ENCODE results near the gene APBA2.

Gene APBA2

DNA sequence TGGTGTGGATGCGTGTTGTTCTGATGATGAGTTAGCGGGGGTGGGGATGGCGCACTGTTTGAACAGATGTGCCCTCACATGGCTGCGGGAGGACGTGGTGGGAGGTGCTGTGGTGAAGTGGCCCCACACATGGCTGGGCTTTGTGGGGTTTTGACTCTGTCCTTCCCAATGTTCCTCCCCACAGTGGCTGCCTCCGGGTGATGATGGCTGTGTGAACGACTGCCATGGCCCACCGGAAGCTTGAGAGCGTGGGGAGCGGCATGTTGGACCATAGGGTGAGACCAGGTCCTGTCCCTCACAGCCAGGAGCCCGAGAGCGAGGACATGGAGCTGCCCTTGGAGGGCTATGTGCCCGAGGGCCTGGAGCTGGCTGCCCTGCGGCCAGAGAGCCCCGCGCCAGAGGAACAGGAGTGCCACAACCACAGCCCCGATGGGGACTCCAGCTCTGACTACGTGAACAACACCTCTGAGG is 167.9 kb downstream of the APBA2 start:
- no peak for DNase-seq (ENCODE audit: low read depth in 3 of 3, low spot score in 1 of 3)

GRCh38 chr15:29054171-29055045 is 168.6 kb downstream of the APBA2 start:
- DNase-seq (ENCODE audit: low read depth in 3 of 3, low spot score in 1 of 3), result no peak

- DNase-seq (ENCODE audit: low read depth in 3 of 3, low spot score in 1 of 3), result no peak
Observed at GRCh38 chr15:29055876-29056275, 170.1 kb downstream of the APBA2 start.

DNA sequence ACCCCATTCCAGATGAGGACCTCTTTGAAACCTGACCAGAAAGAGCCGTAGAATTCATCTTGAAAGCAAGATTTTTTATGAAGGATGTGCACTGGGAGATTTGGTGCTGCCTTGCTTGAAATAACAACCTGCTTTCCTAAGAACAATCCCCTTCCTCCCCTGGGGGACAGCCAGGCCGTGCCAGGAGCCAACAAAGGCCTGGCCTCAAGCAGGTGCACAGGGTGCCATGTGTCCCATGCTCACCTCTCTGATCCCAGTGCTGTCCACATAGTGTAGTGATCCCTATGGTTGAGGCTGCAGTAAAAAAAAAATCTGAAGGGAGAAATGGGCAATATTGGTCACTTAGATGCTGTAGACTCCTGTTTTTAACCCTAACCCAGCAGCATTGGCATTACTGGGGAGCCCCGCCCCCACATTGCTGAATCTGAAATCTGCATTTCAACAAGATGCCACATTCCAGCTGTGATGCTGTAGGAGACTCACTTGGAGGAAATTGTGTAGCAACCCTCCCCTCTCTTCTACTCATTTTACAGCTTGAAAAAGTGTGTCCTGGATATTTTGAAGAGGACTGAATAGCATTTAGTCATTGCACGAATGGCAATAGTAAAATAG is 171.2 kb downstream of the APBA2 start:
- DNase-seq (ENCODE audit: low read depth in 3 of 3, low spot score in 1 of 3), result no peak

GRCh38 chr15:29057856-29058255 is 172.1 kb downstream of the APBA2 start:
- DNase-seq (ENCODE audit: low read depth in 3 of 3, low spot score in 1 of 3), result no peak

GRCh38 chr15:29058903-29059539 is 173.2 kb downstream of the APBA2 start:
- DNase-seq (ENCODE audit: low read depth in 3 of 3, low spot score in 1 of 3), result no peak

- DNase-seq (ENCODE audit: low read depth in 3 of 3, low spot score in 1 of 3), result no peak
Observed at GRCh38 chr15:29059871-29060640, 174.3 kb downstream of the APBA2 start.

- no peak for DNase-seq (ENCODE audit: low read depth in 3 of 3, low spot score in 1 of 3)
Observed at GRCh38 chr15:29061746-29062145, 176.0 kb downstream of the APBA2 start.

GRCh38 chr15:29062179-29062591 is 176.4 kb downstream of the APBA2 start:
- no peak for DNase-seq (ENCODE audit: low read depth in 3 of 3, low spot score in 1 of 3)

DNA sequence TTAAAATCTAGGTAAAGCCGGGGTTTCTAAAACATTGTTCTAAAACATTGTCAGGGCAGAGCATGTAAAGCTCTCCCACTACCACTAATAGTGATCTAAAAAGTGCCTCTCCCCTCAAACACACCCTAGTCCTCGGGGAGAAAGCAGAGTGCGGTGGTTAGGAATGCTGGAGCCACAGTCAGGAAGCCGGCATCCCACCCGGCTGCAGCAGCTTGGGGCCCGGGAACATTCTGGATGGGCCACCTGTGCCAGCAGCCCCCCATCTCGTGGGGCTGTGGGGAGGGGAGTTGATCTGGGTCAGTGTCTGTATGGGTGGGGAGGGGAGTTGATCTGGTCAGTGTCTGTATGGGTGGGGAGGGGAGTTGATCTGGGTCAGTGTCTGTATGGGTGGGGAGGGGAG is 176.9 kb downstream of the APBA2 start:
- no peak for DNase-seq (ENCODE audit: low read depth in 3 of 3, low spot score in 1 of 3)

GRCh38 chr15:29063646-29064045 is 177.9 kb downstream of the APBA2 start:
- no peak for DNase-seq (ENCODE audit: low read depth in 3 of 3, low spot score in 1 of 3)

- no peak for DNase-seq (ENCODE audit: low read depth in 3 of 3, low spot score in 1 of 3)
Observed at GRCh38 chr15:29064290-29064689, 178.5 kb downstream of the APBA2 start.

DNA sequence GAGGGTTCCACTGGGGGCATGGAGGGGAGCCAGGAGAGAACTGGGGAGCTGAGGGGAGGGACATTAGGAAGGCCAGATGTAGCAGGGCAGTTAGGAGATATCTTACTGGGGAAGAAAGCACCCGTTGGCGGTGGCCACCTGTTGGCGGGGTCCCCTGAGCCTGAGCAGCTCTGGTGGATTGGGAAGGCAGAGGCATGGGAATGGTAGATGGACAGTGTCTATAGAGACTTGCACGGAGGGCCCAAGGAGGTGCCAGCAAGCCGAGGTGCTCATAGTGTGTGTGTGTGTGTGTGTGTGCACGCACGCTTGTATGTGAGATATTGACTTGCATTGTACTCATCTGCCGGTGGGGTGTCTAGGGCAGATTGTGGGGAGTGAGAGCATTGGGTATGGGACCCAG is 179.0 kb downstream of the APBA2 start:
- no peak for DNase-seq (ENCODE audit: low read depth in 3 of 3, low spot score in 1 of 3)

- no peak for DNase-seq (ENCODE audit: low read depth in 3 of 3, low spot score in 1 of 3)
Observed at GRCh38 chr15:29065571-29065970, 179.8 kb downstream of the APBA2 start.

GRCh38 chr15:29066310-29066709 is 180.5 kb downstream of the APBA2 start:
- DNase-seq (ENCODE audit: low read depth in 3 of 3, low spot score in 1 of 3), result no peak

GRCh38 chr15:29066838-29067237 is 181.1 kb downstream of the APBA2 start:
- DNase-seq (ENCODE audit: low read depth in 3 of 3, low spot score in 1 of 3), result no peak

DNA sequence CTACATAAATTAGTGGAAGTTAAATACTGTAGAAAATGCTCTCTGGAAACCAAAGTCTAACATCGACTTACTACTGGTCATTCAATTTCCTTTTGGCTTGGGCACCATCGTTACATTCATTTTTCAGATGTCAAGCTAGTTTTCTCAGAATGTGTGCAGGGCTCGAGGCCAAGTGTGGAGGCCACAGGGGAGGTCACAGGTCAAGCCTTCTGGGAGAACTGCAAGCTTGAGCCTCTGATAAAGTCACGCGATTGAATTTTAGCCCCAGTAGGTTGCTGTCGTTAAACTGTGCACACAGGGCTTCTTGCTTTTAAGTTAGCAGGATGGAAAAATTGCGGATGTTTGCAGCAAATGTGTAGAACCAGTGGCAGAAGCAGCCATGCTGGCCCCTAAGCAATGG is 182.2 kb downstream of the APBA2 start:
- DNase-seq (ENCODE audit: low read depth in 3 of 3, low spot score in 1 of 3), result no peak

GRCh38 chr15:29070471-29071231 is 184.9 kb downstream of the APBA2 start:
- DNase-seq (ENCODE audit: low read depth in 3 of 3, low spot score in 1 of 3), result no peak

GRCh38 chr15:29071232-29071881 is 185.6 kb downstream of the APBA2 start:
- no peak for DNase-seq (ENCODE audit: low read depth in 3 of 3, low spot score in 1 of 3)

DNA sequence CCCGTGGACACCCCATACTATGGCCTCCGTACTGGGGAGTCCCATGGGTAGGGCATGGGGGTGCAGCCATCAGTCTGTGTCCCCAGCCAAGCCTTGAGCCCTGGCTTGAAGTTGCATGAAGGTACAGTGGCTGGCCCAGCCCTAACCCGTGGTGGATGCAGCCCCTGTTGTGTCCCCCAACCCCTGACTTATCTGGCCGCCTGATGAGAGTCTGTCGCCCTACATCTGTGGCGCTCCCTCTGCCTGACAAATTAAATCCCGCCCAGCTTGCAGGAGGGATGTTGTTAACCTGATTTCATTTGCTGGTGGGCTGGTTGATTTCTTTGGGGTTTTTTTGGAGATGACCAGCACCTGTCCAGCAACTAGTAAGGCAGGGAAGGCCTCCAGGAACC is 186.1 kb downstream of the APBA2 start:
- no peak for DNase-seq (ENCODE audit: low read depth in 3 of 3, low spot score in 1 of 3)

Data from stimulated activated CD4-positive, alpha-beta T cell treated with anti-CD3 and anti-CD28 coated beads, TNF-alpha, amount 100 ng/mL, for 1 hour (primary cell).